ENCODE data around the gene PRDM16. TPM values are rescaled to one million over a fixed set of nuclear protein-coding genes. Genes with fewer than 3 reads are reported as not detected.

The PRDM16 gene
- total and polyA plus RNA-seq, 2 experiments from 2014 or later: 0.14 to 0.16 TPM

- Mint-ChIP-seq H3K36me3 (ENCODE audit: low read depth) (no peaks in the 10 kb centered on the region; the same call in 2 of the 3 replicates), H3K4me3 (no peak overlapping the region), H3K27ac (no peak overlapping the region), H3K9me3 (no peaks in the 10 kb centered on the region; the same call in 2 of the 3 replicates), H3K4me1 (no peaks in the 10 kb centered on the region; the same call in 2 of the 3 replicates), H3K27me3 (ENCODE audit: insufficient read depth, low read depth, poor library complexity) (peaks cover 6% of the 10 kb centered on the region)
- TF ChIP-seq, protein P1, sequence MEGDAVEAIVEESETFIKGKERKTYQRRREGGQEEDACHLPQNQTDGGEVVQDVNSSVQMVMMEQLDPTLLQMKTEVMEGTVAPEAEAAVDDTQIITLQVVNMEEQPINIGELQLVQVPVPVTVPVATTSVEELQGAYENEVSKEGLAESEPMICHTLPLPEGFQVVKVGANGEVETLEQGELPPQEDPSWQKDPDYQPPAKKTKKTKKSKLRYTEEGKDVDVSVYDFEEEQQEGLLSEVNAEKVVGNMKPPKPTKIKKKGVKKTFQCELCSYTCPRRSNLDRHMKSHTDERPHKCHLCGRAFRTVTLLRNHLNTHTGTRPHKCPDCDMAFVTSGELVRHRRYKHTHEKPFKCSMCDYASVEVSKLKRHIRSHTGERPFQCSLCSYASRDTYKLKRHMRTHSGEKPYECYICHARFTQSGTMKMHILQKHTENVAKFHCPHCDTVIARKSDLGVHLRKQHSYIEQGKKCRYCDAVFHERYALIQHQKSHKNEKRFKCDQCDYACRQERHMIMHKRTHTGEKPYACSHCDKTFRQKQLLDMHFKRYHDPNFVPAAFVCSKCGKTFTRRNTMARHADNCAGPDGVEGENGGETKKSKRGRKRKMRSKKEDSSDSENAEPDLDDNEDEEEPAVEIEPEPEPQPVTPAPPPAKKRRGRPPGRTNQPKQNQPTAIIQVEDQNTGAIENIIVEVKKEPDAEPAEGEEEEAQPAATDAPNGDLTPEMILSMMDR (conservative IDR thresholded peaks at IDR 0.05; ENCODE audit: low read depth in 2 of 2): no peak
- TF ChIP-seq, protein P2, sequence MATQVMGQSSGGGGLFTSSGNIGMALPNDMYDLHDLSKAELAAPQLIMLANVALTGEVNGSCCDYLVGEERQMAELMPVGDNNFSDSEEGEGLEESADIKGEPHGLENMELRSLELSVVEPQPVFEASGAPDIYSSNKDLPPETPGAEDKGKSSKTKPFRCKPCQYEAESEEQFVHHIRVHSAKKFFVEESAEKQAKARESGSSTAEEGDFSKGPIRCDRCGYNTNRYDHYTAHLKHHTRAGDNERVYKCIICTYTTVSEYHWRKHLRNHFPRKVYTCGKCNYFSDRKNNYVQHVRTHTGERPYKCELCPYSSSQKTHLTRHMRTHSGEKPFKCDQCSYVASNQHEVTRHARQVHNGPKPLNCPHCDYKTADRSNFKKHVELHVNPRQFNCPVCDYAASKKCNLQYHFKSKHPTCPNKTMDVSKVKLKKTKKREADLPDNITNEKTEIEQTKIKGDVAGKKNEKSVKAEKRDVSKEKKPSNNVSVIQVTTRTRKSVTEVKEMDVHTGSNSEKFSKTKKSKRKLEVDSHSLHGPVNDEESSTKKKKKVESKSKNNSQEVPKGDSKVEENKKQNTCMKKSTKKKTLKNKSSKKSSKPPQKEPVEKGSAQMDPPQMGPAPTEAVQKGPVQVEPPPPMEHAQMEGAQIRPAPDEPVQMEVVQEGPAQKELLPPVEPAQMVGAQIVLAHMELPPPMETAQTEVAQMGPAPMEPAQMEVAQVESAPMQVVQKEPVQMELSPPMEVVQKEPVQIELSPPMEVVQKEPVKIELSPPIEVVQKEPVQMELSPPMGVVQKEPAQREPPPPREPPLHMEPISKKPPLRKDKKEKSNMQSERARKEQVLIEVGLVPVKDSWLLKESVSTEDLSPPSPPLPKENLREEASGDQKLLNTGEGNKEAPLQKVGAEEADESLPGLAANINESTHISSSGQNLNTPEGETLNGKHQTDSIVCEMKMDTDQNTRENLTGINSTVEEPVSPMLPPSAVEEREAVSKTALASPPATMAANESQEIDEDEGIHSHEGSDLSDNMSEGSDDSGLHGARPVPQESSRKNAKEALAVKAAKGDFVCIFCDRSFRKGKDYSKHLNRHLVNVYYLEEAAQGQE (IDR thresholded peaks at IDR 0.05; ENCODE audit: unreplicated experiment): no peak
- Histone ChIP-seq H3F3A (replicated peaks; ENCODE audit: low read depth) (0 out of 2 replicates have a peak, but pooled peaks cover 4% of the 10 kb centered on the region), H3K4me2 (no peak overlapping the region), H3K79me2 (replicated peaks; ENCODE audit: insufficient read depth) (no peaks in the 10 kb centered on the region), H3K36me3 (ENCODE audit: insufficient read depth) (no peaks in the 10 kb centered on the region), H3K4me3 (no peak overlapping the region), H2AFZ (no peak overlapping the region), H3K27me3 (ENCODE audit: insufficient read depth) (no peaks in the 10 kb centered on the region), H3K27ac (ENCODE audit: low read depth) (no peak overlapping the region), H3K9me2 (ENCODE audit: insufficient read depth) (no peaks in the 10 kb centered on the region), H3K4me1 (ENCODE audit: insufficient read depth) (no peaks in the 10 kb centered on the region), H4K20me1 (replicated peaks; ENCODE audit: insufficient read depth) (no peaks in the 10 kb centered on the region)
- no peak for ATAC-seq
- DNase-seq (ENCODE audit: low spot score): no peak
Observed at GRCh38 chr1:3324704-3325535, 255.9 kb downstream of the PRDM16 start.

GRCh38 chr1:3326516-3327388, 257.7 kb downstream of the PRDM16 start:
- H3K27ac ChIP-seq (ENCODE audit: low read depth): no peak overlapping the region
- no peak for TF ChIP-seq STAT1 (IDR thresholded peaks at IDR 0.05; ENCODE audit: unreplicated experiment)
- TF ChIP-seq NANOG (IDR thresholded peaks at IDR 0.05; ENCODE audit: borderline replicate concordance): no peak
- TF ChIP-seq, protein P3, sequence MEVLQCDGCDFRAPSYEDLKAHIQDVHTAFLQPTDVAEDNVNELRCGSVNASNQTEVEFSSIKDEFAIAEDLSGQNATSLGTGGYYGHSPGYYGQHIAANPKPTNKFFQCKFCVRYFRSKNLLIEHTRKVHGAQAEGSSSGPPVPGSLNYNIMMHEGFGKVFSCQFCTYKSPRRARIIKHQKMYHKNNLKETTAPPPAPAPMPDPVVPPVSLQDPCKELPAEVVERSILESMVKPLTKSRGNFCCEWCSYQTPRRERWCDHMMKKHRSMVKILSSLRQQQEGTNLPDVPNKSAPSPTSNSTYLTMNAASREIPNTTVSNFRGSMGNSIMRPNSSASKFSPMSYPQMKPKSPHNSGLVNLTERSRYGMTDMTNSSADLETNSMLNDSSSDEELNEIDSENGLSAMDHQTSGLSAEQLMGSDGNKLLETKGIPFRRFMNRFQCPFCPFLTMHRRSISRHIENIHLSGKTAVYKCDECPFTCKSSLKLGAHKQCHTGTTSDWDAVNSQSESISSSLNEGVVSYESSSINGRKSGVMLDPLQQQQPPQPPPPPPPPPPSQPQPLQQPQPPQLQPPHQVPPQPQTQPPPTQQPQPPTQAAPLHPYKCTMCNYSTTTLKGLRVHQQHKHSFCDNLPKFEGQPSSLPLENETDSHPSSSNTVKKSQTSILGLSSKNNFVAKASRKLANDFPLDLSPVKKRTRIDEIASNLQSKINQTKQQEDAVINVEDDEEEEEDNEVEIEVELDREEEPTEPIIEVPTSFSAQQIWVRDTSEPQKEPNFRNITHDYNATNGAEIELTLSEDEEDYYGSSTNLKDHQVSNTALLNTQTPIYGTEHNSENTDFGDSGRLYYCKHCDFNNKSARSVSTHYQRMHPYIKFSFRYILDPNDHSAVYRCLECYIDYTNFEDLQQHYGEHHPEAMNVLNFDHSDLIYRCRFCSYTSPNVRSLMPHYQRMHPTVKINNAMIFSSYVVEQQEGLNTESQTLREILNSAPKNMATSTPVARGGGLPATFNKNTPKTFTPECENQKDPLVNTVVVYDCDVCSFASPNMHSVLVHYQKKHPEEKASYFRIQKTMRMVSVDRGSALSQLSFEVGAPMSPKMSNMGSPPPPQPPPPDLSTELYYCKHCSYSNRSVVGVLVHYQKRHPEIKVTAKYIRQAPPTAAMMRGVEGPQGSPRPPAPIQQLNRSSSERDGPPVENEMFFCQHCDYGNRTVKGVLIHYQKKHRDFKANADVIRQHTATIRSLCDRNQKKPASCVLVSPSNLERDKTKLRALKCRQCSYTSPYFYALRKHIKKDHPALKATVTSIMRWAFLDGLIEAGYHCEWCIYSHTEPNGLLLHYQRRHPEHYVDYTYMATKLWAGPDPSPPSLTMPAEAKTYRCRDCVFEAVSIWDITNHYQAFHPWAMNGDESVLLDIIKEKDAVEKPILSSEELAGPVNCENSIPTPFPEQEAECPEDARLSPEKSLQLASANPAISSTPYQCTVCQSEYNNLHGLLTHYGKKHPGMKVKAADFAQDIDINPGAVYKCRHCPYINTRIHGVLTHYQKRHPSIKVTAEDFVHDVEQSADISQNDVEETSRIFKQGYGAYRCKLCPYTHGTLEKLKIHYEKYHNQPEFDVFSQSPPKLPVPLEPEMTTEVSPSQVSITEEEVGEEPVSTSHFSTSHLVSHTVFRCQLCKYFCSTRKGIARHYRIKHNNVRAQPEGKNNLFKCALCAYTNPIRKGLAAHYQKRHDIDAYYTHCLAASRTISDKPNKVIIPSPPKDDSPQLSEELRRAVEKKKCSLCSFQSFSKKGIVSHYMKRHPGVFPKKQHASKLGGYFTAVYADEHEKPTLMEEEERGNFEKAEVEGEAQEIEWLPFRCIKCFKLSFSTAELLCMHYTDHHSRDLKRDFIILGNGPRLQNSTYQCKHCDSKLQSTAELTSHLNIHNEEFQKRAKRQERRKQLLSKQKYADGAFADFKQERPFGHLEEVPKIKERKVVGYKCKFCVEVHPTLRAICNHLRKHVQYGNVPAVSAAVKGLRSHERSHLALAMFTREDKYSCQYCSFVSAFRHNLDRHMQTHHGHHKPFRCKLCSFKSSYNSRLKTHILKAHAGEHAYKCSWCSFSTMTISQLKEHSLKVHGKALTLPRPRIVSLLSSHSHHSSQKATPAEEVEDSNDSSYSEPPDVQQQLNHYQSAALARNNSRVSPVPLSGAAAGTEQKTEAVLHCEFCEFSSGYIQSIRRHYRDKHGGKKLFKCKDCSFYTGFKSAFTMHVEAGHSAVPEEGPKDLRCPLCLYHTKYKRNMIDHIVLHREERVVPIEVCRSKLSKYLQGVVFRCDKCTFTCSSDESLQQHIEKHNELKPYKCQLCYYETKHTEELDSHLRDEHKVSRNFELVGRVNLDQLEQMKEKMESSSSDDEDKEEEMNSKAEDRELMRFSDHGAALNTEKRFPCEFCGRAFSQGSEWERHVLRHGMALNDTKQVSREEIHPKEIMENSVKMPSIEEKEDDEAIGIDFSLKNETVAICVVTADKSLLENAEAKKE (CRISPR knock-in tag; IDR thresholded peaks at IDR 0.05): no peak
- TF ChIP-seq CREB1 (CRISPR knock-in tag; IDR thresholded peaks at IDR 0.05; ENCODE audit: low read depth): no peak

More at GRCh38 chr1:3326516-3327388, 257.7 kb downstream of the PRDM16 start:
- Histone ChIP-seq H3K4me2 (no peak overlapping the region), H3K4me3 (no peak overlapping the region), H4K20me1 (replicated peaks; ENCODE audit: insufficient read depth) (no peaks in the 10 kb centered on the region), H3K79me2 (replicated peaks; ENCODE audit: insufficient read depth) (no peaks in the 10 kb centered on the region), H2AFZ (no peak overlapping the region), H3F3A (replicated peaks; ENCODE audit: low read depth) (0 out of 2 replicates have a peak, but pooled peaks cover under 1% of the 10 kb centered on the region), H3K36me3 (ENCODE audit: insufficient read depth) (no peaks in the 10 kb centered on the region), H3K9me2 (ENCODE audit: insufficient read depth) (no peaks in the 10 kb centered on the region), H3K4me1 (ENCODE audit: insufficient read depth) (no peaks in the 10 kb centered on the region), H3K27me3 (ENCODE audit: insufficient read depth) (no peaks in the 10 kb centered on the region)
- Mint-ChIP-seq H3K36me3 (ENCODE audit: low read depth) (no peaks in the 10 kb centered on the region; the same call in 2 of the 3 replicates), H3K27ac (no peak overlapping the region), H3K9me3 (no peaks in the 10 kb centered on the region; the same call in 2 of the 3 replicates), H3K4me3 (no peak overlapping the region), H3K27me3 (ENCODE audit: insufficient read depth, low read depth, poor library complexity) (peaks cover 6% of the 10 kb centered on the region), H3K4me1 (peaks cover 3% of the 10 kb centered on the region; the same call in 1 of the 3 replicates)
- ATAC-seq: no peak
- DNase-seq (ENCODE audit: low spot score): no peak

All from GM23338 (cell line).